Astrocyte (in vitro differentiated cells and primary cell): Measurements from ENCODE around the gene SETD6. TPM values are rescaled to one million over a fixed set of nuclear protein-coding genes. Genes with fewer than 3 reads are reported as not detected.

Source experiments
- DNase-seq: peaks from one replicate; pipeline ENCODE4 v3.0.0-alpha.2; 2010; ENCODE audit warnings: low read depth
- FAIRE-seq: peaks from 2 replicates; lab custom pipeline; 2011; peaks lifted over from hg19 to GRCh38; lab: Jason Lieb, UNC
- H2AFZ ChIP-seq: 2 replicates; pipeline ENCODE4 v1.6.0; 2012; ENCODE audit warnings: low read depth, low read length, inconsistent platforms
- H3K27ac ChIP-seq: 2 replicates; pipeline ENCODE4 v1.5.1; 2011; ENCODE audit warnings: low read depth, low read length, inconsistent platforms
- H3K27me3 ChIP-seq: 2 replicates; pipeline ENCODE4 v1.6.0; 2011; ENCODE audit warnings: low read length, inconsistent platforms; ENCODE audit not compliant: insufficient read depth
- H3K36me3 ChIP-seq: 2 replicates; pipeline ENCODE4 v1.5.1; 2011; ENCODE audit warnings: low read length, inconsistent platforms; ENCODE audit not compliant: insufficient read depth
- H3K4me1 ChIP-seq: 2 replicates; pipeline ENCODE4 v1.5.1; 2011; ENCODE audit warnings: low read length, inconsistent platforms; ENCODE audit not compliant: insufficient read depth
- H3K4me2 ChIP-seq: 2 replicates; pipeline ENCODE4 v1.6.0; 2012; ENCODE audit warnings: low read length, inconsistent platforms
- H3K4me3 ChIP-seq: 2 replicates; pipeline ENCODE4 v1.5.1; 2011; ENCODE audit warnings: low read depth, mild to moderate bottlenecking, low read length, inconsistent platforms; ENCODE audit not compliant: insufficient read depth
- H3K79me2 ChIP-seq: 2 replicates; pipeline ENCODE4 v1.6.0; 2012; ENCODE audit warnings: mild to moderate bottlenecking, low read length, inconsistent platforms; ENCODE audit not compliant: insufficient read depth
- H3K9ac ChIP-seq: 2 replicates; pipeline ENCODE4 v1.6.0; 2012; ENCODE audit warnings: mild to moderate bottlenecking, low read length, inconsistent platforms
- H3K9me3 ChIP-seq: 2 replicates; pipeline ENCODE4 v1.5.1; 2012; ENCODE audit warnings: low read depth, mild to moderate bottlenecking, low read length, inconsistent platforms; ENCODE audit not compliant: insufficient read depth
- H4K20me1 ChIP-seq: 2 replicates; pipeline ENCODE4 v1.6.0; 2012; ENCODE audit warnings: low read length, inconsistent platforms; ENCODE audit not compliant: insufficient read depth
- H3K27ac Mint-ChIP-seq: one replicate; pipeline ENCODE4 v1.8.0; 2021; ENCODE audit warnings: mild to moderate bottlenecking, mixed read lengths; ENCODE audit not compliant: unreplicated experiment
- H3K27me3 Mint-ChIP-seq: one replicate; pipeline ENCODE4 v1.8.0; 2021; ENCODE audit warnings: low read depth, mixed read lengths; ENCODE audit not compliant: unreplicated experiment
- H3K36me3 Mint-ChIP-seq: one replicate; pipeline ENCODE4 v1.8.0; 2021; ENCODE audit warnings: low read depth, mixed read lengths; ENCODE audit not compliant: unreplicated experiment
- H3K4me1 Mint-ChIP-seq: one replicate; pipeline ENCODE4 v1.8.0; 2021; ENCODE audit warnings: low read depth, mixed read lengths; ENCODE audit not compliant: unreplicated experiment
- H3K4me3 Mint-ChIP-seq: one replicate; pipeline ENCODE4 v1.8.0; 2021; ENCODE audit warnings: mild to moderate bottlenecking, moderate library complexity, mixed read lengths; ENCODE audit not compliant: unreplicated experiment
- H3K9me3 Mint-ChIP-seq: one replicate; pipeline ENCODE4 v1.8.0; 2021; ENCODE audit warnings: mild to moderate bottlenecking, mixed read lengths; ENCODE audit not compliant: unreplicated experiment
- CTCF ChIP-seq: IDR thresholded peaks from 2 replicates; pipeline ENCODE4 v1.5.1; 2011; ENCODE audit warnings: low read depth, mild to moderate bottlenecking, inconsistent platforms, low read length, moderate library complexity; ENCODE audit not compliant: insufficient read depth
- EZH2 ChIP-seq: IDR thresholded peaks from 2 replicates; pipeline ENCODE4 v1.6.1; 2012; ENCODE audit warnings: mild to moderate bottlenecking, low read length, inconsistent platforms; ENCODE audit not compliant: insufficient read depth
- total RNA-seq: library from RNA; stranded (reverse); gene quantifications from 2 replicates; pipeline ENCODE4 v1.2.1, GENCODE V29; 2021

Gene SETD6
- total RNA-seq, 1 donor from 2014 or later = 6.7 TPM

GRCh38 chr16:58497935-58498334 lies 17.4 kb upstream of the SETD6 start:
- no peak overlapping the region for H3K27ac Mint-ChIP-seq
- Histone ChIP-seq H3K27ac (no peak overlapping the region), H3K36me3 (no peaks in the 10 kb centered on the region), H3K79me2 (peaks cover 9% of the 10 kb centered on the region), H3K9ac (no peak overlapping the region), H3K4me3 (no peak overlapping the region), H3K9me3 (no peaks in the 10 kb centered on the region), H3K4me1 (peaks cover 27% of the 10 kb centered on the region), H2AFZ (no peak overlapping the region), H3K4me2 (no peak overlapping the region), H4K20me1 (peaks cover 16% of the 10 kb centered on the region), H3K27me3 (no peaks in the 10 kb centered on the region)
- DNase-seq (no peak), FAIRE-seq (no peak)
- peaks cover 4% of the 10 kb centered on the region for H3K27me3 Mint-ChIP-seq
- no peaks in the 10 kb centered on the region for H3K9me3 Mint-ChIP-seq
- peaks cover 2% of the 10 kb centered on the region for H3K36me3 Mint-ChIP-seq
- H3K4me1 Mint-ChIP-seq = peaks cover 3% of the 10 kb centered on the region
- H3K4me3 Mint-ChIP-seq = no peak overlapping the region
- no peak for TF ChIP-seq EZH2
- no peak for TF ChIP-seq CTCF

GRCh38 chr16:58498341-58499091 lies 16.8 kb upstream of the SETD6 start:
- peaks cover 17% of the 10 kb centered on the region for H4K20me1 ChIP-seq
- no peak overlapping the region for H3K27ac Mint-ChIP-seq
- H3K27me3 ChIP-seq = no peaks in the 10 kb centered on the region
- no peak overlapping the region for H3K4me2 ChIP-seq
- H3K79me2 ChIP-seq = peaks cover 9% of the 10 kb centered on the region
- H3K9ac ChIP-seq = no peak overlapping the region
- H3K27me3 Mint-ChIP-seq = peaks cover 7% of the 10 kb centered on the region
- H3K9me3 ChIP-seq = no peaks in the 10 kb centered on the region
- no peak for FAIRE-seq
- no peaks in the 10 kb centered on the region for H3K9me3 Mint-ChIP-seq
- H2AFZ ChIP-seq = no peak overlapping the region
- peaks cover 2% of the 10 kb centered on the region for H3K36me3 Mint-ChIP-seq
- TF ChIP-seq CTCF (no peak), EZH2 (no peak)
- H3K4me1 ChIP-seq = peaks cover 27% of the 10 kb centered on the region
- H3K4me3 Mint-ChIP-seq = no peak overlapping the region
- peaks cover 1% of the 10 kb centered on the region for H3K4me1 Mint-ChIP-seq
- no peak for DNase-seq
- H3K4me3 ChIP-seq = no peak overlapping the region
- no peaks in the 10 kb centered on the region for H3K36me3 ChIP-seq
- H3K27ac ChIP-seq = no peak overlapping the region

GRCh38 chr16:58499092-58499511 lies 16.2 kb upstream of the SETD6 start:
- H2AFZ ChIP-seq = no peak overlapping the region
- H3K36me3 ChIP-seq = no peaks in the 10 kb centered on the region
- H3K27ac ChIP-seq = no peak overlapping the region
- no peaks in the 10 kb centered on the region for H3K9me3 Mint-ChIP-seq
- peaks cover 27% of the 10 kb centered on the region for H3K4me1 ChIP-seq
- H3K4me3 Mint-ChIP-seq = no peak overlapping the region
- H3K9me3 ChIP-seq = no peaks in the 10 kb centered on the region
- H3K4me1 Mint-ChIP-seq = peaks cover 1% of the 10 kb centered on the region
- peaks cover 2% of the 10 kb centered on the region for H3K36me3 Mint-ChIP-seq
- peaks cover 17% of the 10 kb centered on the region for H4K20me1 ChIP-seq
- no peak overlapping the region for H3K27ac Mint-ChIP-seq
- H3K4me2 ChIP-seq = no peak overlapping the region
- TF ChIP-seq CTCF (no peak), EZH2 (no peak)
- H3K27me3 Mint-ChIP-seq = peaks cover 7% of the 10 kb centered on the region
- no peaks in the 10 kb centered on the region for H3K27me3 ChIP-seq
- peaks cover 9% of the 10 kb centered on the region for H3K79me2 ChIP-seq
- DNase-seq (no peak), FAIRE-seq (no peak)
- no peak overlapping the region for H3K4me3 ChIP-seq
- H3K9ac ChIP-seq = no peak overlapping the region
